Tibial nerve (tissue), 4 donors: ENCODE data around the gene TMEM61.

Source experiments
- CTCF ChIP-seq, 5 experiments: fragments of 200-600 bp in 3 of 5; fragments of 450-650 bp in 2 of 5; sonication (generic) in 3 of 5; IDR thresholded peaks; one replicate each; pipeline ENCODE4 v1.5.1; 2016 to 2019; ENCODE audit warnings: antibody characterized with exemption in 5 of 5, mild to moderate bottlenecking in 3 of 5, moderate library complexity in 2 of 5
- EP300 ChIP-seq, 2 donors: sonication (generic); formaldehyde crosslinking; IDR thresholded peaks; one replicate each; pipeline ENCODE4 v1.6.1; 2017; ENCODE audit warnings: antibody characterized with exemption in 2 of 2, mild to moderate bottlenecking in 1 of 2
- POLR2A ChIP-seq, 2 donors: fragments of 450-650 bp; IDR thresholded peaks; one replicate each; pipeline ENCODE4 v1.6.1; 2017; ENCODE audit warnings: antibody characterized with exemption in 2 of 2, mild to moderate bottlenecking in 2 of 2, moderate library complexity in 2 of 2

- TF ChIP-seq CTCF (IDR thresholded peaks at IDR 0.05) (no peak), POLR2A (IDR thresholded peaks at IDR 0.05) (no peak), EP300 (IDR thresholded peaks at IDR 0.05) (no peak)
These were observed 1.0 kb upstream of the TMEM61 start for GRCh38 chr1:54979327-54979891.
